T-helper 1 cell (primary cell): ENCODE data around the gene TRIM7.
A peak's percentile ranks its signal among the peaks of the same experiment; 100 is the strongest.
"Not testable (repeated sequence)": the region's sequence is repeated elsewhere in the genome, so short reads cannot be mapped to it uniquely, and the experiment has no call there.

Source experiments
- DNase-seq, 5 donors: peaks; one replicate each; pipeline ENCODE4 v3.0.0-alpha.2; 2012 to 2020

The TRIM7 gene

GRCh38 chr5:181212080-181212479 lies 7.1 kb upstream of the TRIM7 start:
- no peak for DNase-seq

GRCh38 chr5:181211208-181211607 lies 6.2 kb upstream of the TRIM7 start:
- DNase-seq = no peak

- not testable (repeated sequence) for DNase-seq
These were observed 5.7 kb upstream of the TRIM7 start for GRCh38 chr5:181210698-181211097.

DNA sequence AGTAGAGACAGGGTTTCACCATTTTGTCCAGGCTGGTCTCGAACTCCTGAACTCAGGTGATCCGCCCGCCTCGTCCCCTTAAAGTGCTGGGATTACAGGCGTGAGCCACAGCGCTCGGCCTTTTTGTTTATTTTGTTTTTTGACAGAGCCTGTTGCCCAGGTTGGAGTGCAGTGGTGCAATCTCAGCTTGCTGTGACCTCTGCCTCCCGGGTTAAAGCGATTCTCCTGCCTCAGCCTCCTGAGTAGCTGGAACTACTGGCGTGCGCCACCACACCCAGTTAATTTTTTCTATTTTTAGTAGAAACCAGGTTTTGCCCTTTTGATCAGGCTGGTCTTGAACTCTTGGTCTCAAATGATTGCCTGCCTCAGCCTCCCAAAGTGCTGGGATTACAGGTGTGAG lies 5.2 kb upstream of the TRIM7 start:
- not testable (repeated sequence) for DNase-seq

DNA sequence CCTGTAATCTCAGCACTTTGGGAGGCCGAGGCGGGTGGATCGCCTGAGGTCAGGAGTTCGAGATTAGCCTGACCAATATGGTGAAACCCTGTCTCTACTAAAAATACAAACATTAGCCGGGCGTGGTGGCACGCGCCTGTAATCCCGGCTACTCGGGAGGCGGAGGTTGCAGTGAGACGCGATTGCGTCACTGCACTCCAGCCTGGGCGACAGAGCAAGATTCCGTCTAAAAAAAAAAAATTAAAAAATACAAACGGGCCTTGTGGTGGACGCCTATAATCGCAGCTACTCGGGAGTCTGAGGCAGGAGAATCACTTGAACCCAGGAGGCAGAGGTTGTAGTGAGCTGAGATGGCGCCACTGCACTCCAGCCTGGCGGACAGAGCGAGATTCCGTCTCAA lies 4.0 kb upstream of the TRIM7 start:
- DNase-seq = not testable (repeated sequence)

GRCh38 chr5:181207960-181208253 lies 2.9 kb upstream of the TRIM7 start:
- DNase-seq = no peak

GRCh38 chr5:181207214-181207959 lies 2.4 kb upstream of the TRIM7 start:
- DNase-seq = peak in 4 of 5 donors; percentile 58 to 78 (median 65)

DNA sequence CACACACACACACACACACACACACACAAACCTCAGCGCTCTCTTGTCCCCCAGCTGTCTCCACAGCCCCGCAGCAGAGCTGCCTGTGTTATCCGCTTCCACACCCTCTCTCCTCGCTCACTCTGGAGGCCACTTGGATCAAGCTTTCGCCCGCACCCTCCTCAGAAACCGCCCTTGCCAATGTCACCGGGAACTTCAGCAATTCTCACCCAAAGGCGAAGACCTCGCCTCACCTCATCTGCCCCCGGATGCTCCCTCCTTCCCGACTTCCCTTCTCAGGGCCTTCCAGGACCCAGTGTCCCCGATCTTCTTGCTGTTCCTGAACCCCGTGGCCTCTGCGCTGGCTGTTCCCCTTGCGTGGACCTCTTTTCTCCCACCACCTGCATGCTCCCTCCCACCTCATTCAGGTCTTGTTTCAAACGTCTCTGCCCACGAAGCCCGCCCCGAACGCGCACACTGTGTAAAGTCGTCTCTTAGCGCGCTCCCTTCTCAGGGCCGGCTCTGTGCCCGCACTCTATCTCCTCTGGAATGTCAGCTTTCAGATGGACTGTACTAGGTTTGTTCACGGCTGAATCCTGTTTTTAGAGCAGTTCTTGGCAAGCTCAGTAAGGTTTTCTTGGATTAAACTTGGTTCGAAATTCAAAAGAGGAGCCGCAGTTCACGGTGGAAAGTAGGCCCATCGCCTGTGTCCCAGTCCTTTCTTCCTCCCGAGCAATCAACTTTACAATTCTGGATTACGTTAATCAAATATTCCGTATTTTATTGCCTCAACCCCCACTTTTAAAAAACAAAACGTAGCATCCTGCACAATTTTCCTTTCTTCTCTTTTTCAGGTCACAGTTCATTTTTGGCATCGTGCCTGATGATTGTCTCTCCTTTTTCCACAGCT lies 1.0 kb upstream of the TRIM7 start:
- DNase-seq = no peak

DNA sequence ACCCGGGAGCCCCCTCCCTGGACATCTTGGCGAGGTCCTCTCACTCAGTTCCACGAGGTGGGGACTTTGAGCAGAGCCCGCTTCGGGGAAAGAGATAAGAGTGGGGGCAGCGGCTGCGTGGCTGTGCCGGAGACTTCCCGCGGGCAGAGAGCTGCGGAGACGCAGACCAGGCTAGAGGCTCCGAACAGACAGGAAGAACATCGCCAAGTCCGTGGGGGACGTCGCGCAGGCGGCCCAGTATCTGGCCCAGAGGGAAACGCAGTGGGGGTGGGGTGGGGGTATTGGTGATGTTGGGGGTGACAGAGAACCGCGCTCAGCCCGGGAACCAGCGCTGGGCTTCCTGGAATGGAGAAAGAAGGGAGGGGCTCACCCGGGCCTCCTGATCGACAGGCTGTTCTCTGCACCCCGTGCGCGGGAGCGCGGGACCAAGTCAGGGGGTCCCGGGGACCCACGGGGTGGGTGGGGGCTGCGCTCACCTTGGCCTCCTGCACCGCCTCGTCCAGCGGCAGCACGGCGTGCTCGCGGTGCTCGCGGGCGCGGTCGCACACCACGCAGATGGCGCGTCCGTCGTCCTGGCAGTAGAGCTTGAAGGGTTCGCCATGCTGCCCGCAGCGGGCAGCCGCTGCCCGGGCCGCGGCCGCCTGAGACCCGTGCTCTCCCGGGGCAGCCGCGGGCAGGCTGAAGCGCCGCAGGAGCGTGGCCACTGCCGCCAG lies 727 bp downstream of the TRIM7 start:
- peak in 1 of 5 donors; percentile 26 for DNase-seq

DNA sequence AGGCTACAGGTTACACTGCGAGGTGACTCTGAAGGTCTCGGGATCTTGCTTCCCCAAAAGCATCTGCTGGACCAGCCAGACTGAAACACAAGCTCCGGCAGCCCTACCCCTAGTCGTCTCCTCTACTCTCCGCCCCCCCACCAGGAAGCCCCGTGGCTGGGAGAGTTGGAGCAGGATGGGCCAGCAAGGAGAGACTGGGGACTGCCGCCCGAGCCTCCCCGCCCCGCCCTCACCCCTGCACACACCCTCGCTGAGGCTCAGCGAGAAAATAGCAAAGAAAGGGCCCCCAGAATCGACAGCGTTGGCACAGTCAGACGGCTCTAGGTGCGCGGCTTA lies 1.3 kb downstream of the TRIM7 start:
- no peak for DNase-seq

DNA sequence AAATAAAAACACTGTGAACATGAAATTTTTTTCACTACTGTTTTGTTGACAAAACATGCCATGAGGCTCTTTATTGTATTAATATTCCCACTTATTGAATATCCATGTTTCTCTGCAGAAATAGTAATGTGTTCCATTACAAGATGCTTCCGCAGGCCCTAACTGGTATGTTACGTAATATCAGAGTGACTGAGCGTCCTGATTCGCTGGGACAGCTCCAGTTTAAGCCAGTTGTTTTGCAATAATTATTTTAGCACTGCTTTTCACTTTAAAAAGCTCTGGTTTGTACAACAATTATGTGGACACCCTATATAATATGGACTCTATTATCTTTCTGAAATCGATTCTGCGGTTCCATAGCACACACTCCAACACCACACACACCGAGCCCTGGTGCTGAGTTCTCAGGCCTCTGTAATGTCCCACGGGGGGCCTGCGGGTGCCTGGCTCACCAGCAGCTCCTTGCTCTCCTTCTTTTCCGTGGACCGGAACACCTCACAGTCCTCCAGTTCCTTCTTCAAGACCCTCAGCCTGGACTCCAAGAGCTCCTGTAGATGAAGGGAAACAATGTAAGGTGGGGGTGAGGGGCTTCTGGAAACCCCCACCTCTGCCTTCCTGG lies 1.8 kb downstream of the TRIM7 start:
- DNase-seq = no peak

GRCh38 chr5:181200816-181201215 lies 4.2 kb downstream of the TRIM7 start:
- no peak for DNase-seq

- no peak for DNase-seq
These were observed 4.9 kb downstream of the TRIM7 start for GRCh38 chr5:181199881-181200638.

- no peak for DNase-seq
These were observed 6.0 kb downstream of the TRIM7 start for GRCh38 chr5:181198905-181199519.

GRCh38 chr5:181198106-181198685 lies 6.8 kb downstream of the TRIM7 start:
- DNase-seq = no peak

GRCh38 chr5:181197326-181197951 lies 7.6 kb downstream of the TRIM7 start:
- no peak for DNase-seq

GRCh38 chr5:181195249-181195761 lies 9.7 kb downstream of the TRIM7 start:
- no peak for DNase-seq

- DNase-seq = no peak
These were observed 10.3 kb downstream of the TRIM7 start for GRCh38 chr5:181194489-181195248.

DNA sequence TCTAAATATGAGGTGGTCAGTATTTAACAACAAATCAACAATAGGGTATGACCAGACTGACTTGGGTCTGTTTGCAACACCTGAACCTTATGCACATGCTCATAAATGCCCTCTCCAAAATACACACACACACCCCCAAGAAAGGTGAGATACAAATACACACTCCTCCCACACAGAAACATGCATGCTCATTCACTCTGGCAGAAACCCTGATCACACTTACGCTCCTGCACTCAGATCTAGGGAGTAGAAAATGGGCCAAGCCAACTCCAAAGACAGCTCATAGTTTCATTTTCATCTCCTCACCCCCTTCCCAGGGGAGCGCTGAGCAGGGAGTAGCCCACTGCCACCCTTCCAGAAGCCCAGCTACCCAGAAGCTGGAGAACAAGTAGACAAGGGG lies 11.3 kb downstream of the TRIM7 start:
- DNase-seq = no peak
